ENCODE measurements around the gene SLC2A10.

Gene SLC2A10

GRCh38 chr20:46739431-46740213, 30.2 kb downstream of the SLC2A10 start:
- no peak for DNase-seq

GRCh38 chr20:46740214-46740609, 30.8 kb downstream of the SLC2A10 start:
- no peak for DNase-seq

- no peak for DNase-seq
These were observed 32.6 kb downstream of the SLC2A10 start for GRCh38 chr20:46741924-46742668.

GRCh38 chr20:46742669-46743045, 33.2 kb downstream of the SLC2A10 start:
- DNase-seq, result no peak

- DNase-seq, result no peak
These were observed 33.6 kb downstream of the SLC2A10 start for GRCh38 chr20:46743088-46743487.

- DNase-seq, result no peak
These were observed 37.6 kb downstream of the SLC2A10 start for GRCh38 chr20:46746956-46747526.

GRCh38 chr20:46749147-46749546, 39.7 kb downstream of the SLC2A10 start:
- no peak for DNase-seq

GRCh38 chr20:46751856-46752255, 42.4 kb downstream of the SLC2A10 start:
- no peak for DNase-seq

GRCh38 chr20:46752728-46753127, 43.3 kb downstream of the SLC2A10 start:
- no peak for DNase-seq

- DNase-seq, result no peak
These were observed 46.3 kb downstream of the SLC2A10 start for GRCh38 chr20:46755483-46756413.

- no peak for DNase-seq
These were observed 47.0 kb downstream of the SLC2A10 start for GRCh38 chr20:46756419-46756818.

- no peak for DNase-seq
These were observed 47.7 kb downstream of the SLC2A10 start for GRCh38 chr20:46757135-46757534.

- DNase-seq, result no peak
These were observed 48.6 kb downstream of the SLC2A10 start for GRCh38 chr20:46757754-46758678.

- no peak for DNase-seq
These were observed 49.6 kb downstream of the SLC2A10 start for GRCh38 chr20:46758929-46759669.

- no peak for DNase-seq
These were observed 52.1 kb downstream of the SLC2A10 start for GRCh38 chr20:46761566-46761965.

- DNase-seq, result no peak
These were observed 54.6 kb downstream of the SLC2A10 start for GRCh38 chr20:46764068-46764467.

- DNase-seq, result no peak
These were observed 56.2 kb downstream of the SLC2A10 start for GRCh38 chr20:46765506-46766120.

- DNase-seq, result no peak
These were observed 57.8 kb downstream of the SLC2A10 start for GRCh38 chr20:46767127-46767761.

GRCh38 chr20:46770330-46771194, 61.1 kb downstream of the SLC2A10 start:
- DNase-seq, result no peak

Data from NCI-H187 treated with DMSO at 0.1 percent for 48 hours (cell line).